SK-N-SH treated with all-trans-retinoic acid at 6 μM for 48 hours (cell line): ENCODE measurements around the gene BSG.
A peak's percentile ranks its signal among the peaks of the same experiment; 100 is the strongest.

Experiments used
- ATAC-seq: fragments of 200-7000 bp; cut with Tn5 transposase; 3 replicates; pipeline ENCODE4 v1.9.1; 2020; ENCODE audit warnings: mild to moderate bottlenecking, moderate library complexity
- ARNTL ChIP-seq: fragments of 450-650 bp; formaldehyde crosslinking; IDR thresholded peaks from 2 replicates; pipeline ENCODE4 v1.5.0; 2020; ENCODE audit warnings: low read depth, mild to moderate bottlenecking, moderate library complexity, borderline replicate concordance
- BACH2 ChIP-seq: fragments of 250-450 bp; sonication (Bioruptor Pico); IDR thresholded peaks from 2 replicates; pipeline ENCODE4 v1.9.0; 2021; ENCODE audit warnings: mild to moderate bottlenecking, borderline replicate concordance
- CREB5 ChIP-seq: fragments of 250-450 bp; sonication (Bioruptor Pico); IDR thresholded peaks from 2 replicates; pipeline ENCODE4 v1.5.1; 2020; ENCODE audit warnings: low read depth, mild to moderate bottlenecking, moderate library complexity
- ISL1 ChIP-seq: fragments of 250-450 bp; sonication (Bioruptor Pico); IDR thresholded peaks from 2 replicates; pipeline ENCODE4 v2.1.2; 2022; ENCODE audit warnings: mild to moderate bottlenecking, moderate library complexity
- OSR1 ChIP-seq: fragments of 250-450 bp; sonication (Bioruptor Pico); IDR thresholded peaks from 2 replicates; pipeline ENCODE4 v1.8.0; 2022; ENCODE audit warnings: moderate library complexity, mild to moderate bottlenecking, inconsistent platforms
- PATZ1 ChIP-seq: fragments of 250-450 bp; sonication (Bioruptor Pico); IDR thresholded peaks from 2 replicates; pipeline ENCODE4 v1.8.0; 2020; ENCODE audit warnings: mild to moderate bottlenecking, moderate library complexity, borderline replicate concordance
- RARB ChIP-seq: fragments of 250-450 bp; sonication (Bioruptor Pico); IDR thresholded peaks from 2 replicates; pipeline ENCODE4 v1.8.0; 2021; ENCODE audit warnings: mild to moderate bottlenecking, moderate library complexity
- TCF4 ChIP-seq: fragments of 250-450 bp; sonication (Bioruptor Pico); IDR thresholded peaks from 2 replicates; pipeline ENCODE4 v1.8.0; 2021; ENCODE audit warnings: mild to moderate bottlenecking, moderate library complexity, borderline replicate concordance
- TOX ChIP-seq: fragments of 250-450 bp; sonication (Bioruptor Pico); IDR thresholded peaks from 2 replicates; pipeline ENCODE4 v1.8.0; 2021; ENCODE audit warnings: mild to moderate bottlenecking, moderate library complexity, borderline replicate concordance
- ZC3H10 ChIP-seq: fragments of 250-450 bp; sonication (Bioruptor Pico); IDR thresholded peaks from 2 replicates; pipeline ENCODE4 v1.5.1; 2021; ENCODE audit warnings: mild to moderate bottlenecking, moderate library complexity
- ZFP3 ChIP-seq: fragments of 250-450 bp; sonication (Bioruptor Pico); IDR thresholded peaks from 2 replicates; pipeline ENCODE4 v1.5.0; 2020; ENCODE audit warnings: mild to moderate bottlenecking, moderate library complexity
- ZNF565 ChIP-seq: fragments of 450-650 bp; formaldehyde crosslinking; conservative IDR thresholded peaks from 2 replicates; pipeline ENCODE4 v1.5.0; 2020; ENCODE audit warnings: low read depth, mild to moderate bottlenecking, moderate library complexity
- ZNF8 ChIP-seq: fragments of 450-650 bp; formaldehyde crosslinking; IDR thresholded peaks from 2 replicates; pipeline ENCODE4 v1.5.0; 2020; ENCODE audit warnings: mild to moderate bottlenecking, moderate library complexity
- TF ChIP-seq, protein P1 (sequence below): fragments of 250-450 bp; sonication (Bioruptor Pico); IDR thresholded peaks from 2 replicates; pipeline ENCODE4 v1.8.0; 2021; ENCODE audit warnings: low read depth, mild to moderate bottlenecking, moderate library complexity, borderline replicate concordance
- TF ChIP-seq, protein P2 (sequence below): fragments of 250-450 bp; sonication (Bioruptor Pico); IDR thresholded peaks from 2 replicates; pipeline ENCODE4 v1.5.0; 2020; ENCODE audit warnings: mild to moderate bottlenecking, moderate library complexity
- TF ChIP-seq, protein P3 (sequence below): fragments of 250-450 bp; sonication (Bioruptor Pico); IDR thresholded peaks from 2 replicates; pipeline ENCODE4 v1.5.1; 2021; ENCODE audit warnings: mild to moderate bottlenecking, moderate library complexity

The BSG gene

DNA sequence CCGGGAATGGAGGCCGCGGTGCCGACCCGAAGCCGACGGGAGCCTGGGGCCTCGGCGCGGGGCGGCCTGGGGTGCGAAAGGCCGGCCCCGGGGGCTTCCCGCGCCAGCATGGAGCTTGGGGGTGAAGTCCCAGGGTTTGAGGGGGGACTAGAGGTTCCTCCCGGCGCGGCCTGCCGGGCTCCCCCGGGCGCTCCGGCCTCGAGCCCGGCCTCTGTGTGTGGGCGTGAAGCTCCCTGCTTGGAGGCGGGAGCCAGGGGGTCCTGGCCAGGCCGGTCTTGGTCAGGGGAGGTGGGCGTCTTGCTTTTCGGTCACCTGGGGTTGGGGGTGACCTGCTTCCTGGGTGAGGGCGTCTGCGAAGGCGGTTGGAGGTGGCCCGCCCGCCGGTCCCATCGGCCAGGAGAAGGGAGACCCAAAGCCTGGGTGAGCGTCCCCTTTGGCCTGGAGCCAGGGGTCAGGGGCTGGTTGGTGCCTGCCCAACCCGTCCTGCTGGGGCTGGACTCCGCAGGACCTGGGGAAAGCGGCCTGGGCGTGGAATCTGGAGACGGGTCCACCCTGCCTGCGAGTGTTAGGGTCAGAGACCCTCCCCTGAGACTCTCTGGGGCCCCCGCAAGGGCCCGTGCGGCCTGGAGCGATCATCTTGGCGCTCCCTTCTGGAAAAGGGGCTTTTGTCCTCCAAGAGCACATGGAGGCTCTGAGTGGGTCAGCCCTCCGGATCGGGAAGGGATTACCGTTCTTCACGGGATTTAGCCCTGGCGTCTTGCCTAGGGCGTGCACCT lies 535 bp downstream of the BSG start:
- peak; percentile 43 for ATAC-seq

GRCh38 chr19:573519-573825 lies 1.1 kb downstream of the BSG start:
- no peak for ATAC-seq
- no peak for TF ChIP-seq OSR1 (CRISPR knock-in tag)
- TF ChIP-seq, protein P1, sequence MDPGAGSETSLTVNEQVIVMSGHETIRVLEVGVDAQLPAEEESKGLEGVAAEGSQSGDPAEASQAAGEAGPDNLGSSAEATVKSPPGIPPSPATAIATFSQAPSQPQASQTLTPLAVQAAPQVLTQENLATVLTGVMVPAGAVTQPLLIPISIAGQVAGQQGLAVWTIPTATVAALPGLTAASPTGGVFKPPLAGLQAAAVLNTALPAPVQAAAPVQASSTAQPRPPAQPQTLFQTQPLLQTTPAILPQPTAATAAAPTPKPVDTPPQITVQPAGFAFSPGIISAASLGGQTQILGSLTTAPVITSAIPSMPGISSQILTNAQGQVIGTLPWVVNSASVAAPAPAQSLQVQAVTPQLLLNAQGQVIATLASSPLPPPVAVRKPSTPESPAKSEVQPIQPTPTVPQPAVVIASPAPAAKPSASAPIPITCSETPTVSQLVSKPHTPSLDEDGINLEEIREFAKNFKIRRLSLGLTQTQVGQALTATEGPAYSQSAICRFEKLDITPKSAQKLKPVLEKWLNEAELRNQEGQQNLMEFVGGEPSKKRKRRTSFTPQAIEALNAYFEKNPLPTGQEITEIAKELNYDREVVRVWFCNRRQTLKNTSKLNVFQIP (CRISPR knock-in tag), result no peak
- no peak for TF ChIP-seq RARB (CRISPR knock-in tag)
- TF ChIP-seq, protein P2, sequence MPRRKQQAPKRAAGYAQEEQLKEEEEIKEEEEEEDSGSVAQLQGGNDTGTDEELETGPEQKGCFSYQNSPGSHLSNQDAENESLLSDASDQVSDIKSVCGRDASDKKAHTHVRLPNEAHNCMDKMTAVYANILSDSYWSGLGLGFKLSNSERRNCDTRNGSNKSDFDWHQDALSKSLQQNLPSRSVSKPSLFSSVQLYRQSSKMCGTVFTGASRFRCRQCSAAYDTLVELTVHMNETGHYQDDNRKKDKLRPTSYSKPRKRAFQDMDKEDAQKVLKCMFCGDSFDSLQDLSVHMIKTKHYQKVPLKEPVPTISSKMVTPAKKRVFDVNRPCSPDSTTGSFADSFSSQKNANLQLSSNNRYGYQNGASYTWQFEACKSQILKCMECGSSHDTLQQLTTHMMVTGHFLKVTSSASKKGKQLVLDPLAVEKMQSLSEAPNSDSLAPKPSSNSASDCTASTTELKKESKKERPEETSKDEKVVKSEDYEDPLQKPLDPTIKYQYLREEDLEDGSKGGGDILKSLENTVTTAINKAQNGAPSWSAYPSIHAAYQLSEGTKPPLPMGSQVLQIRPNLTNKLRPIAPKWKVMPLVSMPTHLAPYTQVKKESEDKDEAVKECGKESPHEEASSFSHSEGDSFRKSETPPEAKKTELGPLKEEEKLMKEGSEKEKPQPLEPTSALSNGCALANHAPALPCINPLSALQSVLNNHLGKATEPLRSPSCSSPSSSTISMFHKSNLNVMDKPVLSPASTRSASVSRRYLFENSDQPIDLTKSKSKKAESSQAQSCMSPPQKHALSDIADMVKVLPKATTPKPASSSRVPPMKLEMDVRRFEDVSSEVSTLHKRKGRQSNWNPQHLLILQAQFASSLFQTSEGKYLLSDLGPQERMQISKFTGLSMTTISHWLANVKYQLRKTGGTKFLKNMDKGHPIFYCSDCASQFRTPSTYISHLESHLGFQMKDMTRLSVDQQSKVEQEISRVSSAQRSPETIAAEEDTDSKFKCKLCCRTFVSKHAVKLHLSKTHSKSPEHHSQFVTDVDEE, result no peak
- TF ChIP-seq CREB5, result no peak
- no peak for TF ChIP-seq ZFP3
- no peak for TF ChIP-seq TOX (CRISPR knock-in tag)
- no peak for TF ChIP-seq BACH2 (CRISPR knock-in tag)
- TF ChIP-seq ARNTL (CRISPR knock-in tag), result no peak

More for the DNA sequence above, 535 bp downstream of the BSG start:
- TF ChIP-seq CREB5, result no peak
- TF ChIP-seq ZNF8, result no peak
- TF ChIP-seq ZC3H10 (CRISPR knock-in tag), result no peak
- no peak for TF ChIP-seq ZNF565
- TF ChIP-seq OSR1 (CRISPR knock-in tag), result no peak
- TF ChIP-seq, protein P3, sequence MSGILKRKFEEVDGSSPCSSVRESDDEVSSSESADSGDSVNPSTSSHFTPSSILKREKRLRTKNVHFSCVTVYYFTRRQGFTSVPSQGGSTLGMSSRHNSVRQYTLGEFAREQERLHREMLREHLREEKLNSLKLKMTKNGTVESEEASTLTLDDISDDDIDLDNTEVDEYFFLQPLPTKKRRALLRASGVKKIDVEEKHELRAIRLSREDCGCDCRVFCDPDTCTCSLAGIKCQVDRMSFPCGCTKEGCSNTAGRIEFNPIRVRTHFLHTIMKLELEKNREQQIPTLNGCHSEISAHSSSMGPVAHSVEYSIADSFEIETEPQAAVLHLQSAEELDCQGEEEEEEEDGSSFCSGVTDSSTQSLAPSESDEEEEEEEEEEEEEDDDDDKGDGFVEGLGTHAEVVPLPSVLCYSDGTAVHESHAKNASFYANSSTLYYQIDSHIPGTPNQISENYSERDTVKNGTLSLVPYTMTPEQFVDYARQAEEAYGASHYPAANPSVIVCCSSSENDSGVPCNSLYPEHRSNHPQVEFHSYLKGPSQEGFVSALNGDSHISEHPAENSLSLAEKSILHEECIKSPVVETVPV (CRISPR knock-in tag), result no peak
- TF ChIP-seq TCF4, result no peak
- TF ChIP-seq BACH2 (CRISPR knock-in tag), result no peak
- TF ChIP-seq PATZ1 (CRISPR knock-in tag), result no peak
- TF ChIP-seq, protein P1 (CRISPR knock-in tag), result no peak
- TF ChIP-seq ISL1 (CRISPR knock-in tag), result no peak
